Upper lobe of left lung (tissue), 4 donors: ENCODE results near the gene DLX6.

ENCODE experiments used
- POLR2A ChIP-seq, 4 donors: fragments of 450-650 bp; IDR thresholded peaks; one replicate each; pipeline ENCODE4 v1.5.1; 2016 to 2017; ENCODE audit warnings: antibody characterized with exemption in 4 of 4, mild to moderate bottlenecking in 2 of 4
- POLR2AphosphoS5 ChIP-seq, 2 donors: sonication (generic); formaldehyde crosslinking; IDR thresholded peaks; one replicate each; pipeline ENCODE4 v1.5.1; 2017; ENCODE audit warnings: antibody characterized with exemption in 2 of 2
- TF ChIP-seq, protein P1 (sequence below), 6 experiments: fragments of 450-650 bp in 4 of 6; fragments of 200-600 bp in 2 of 6; sonication (generic) in 2 of 6; IDR thresholded peaks; one replicate each; pipeline ENCODE4 v1.5.1; 2016 to 2019; ENCODE audit warnings: antibody characterized with exemption in 6 of 6

DNA sequence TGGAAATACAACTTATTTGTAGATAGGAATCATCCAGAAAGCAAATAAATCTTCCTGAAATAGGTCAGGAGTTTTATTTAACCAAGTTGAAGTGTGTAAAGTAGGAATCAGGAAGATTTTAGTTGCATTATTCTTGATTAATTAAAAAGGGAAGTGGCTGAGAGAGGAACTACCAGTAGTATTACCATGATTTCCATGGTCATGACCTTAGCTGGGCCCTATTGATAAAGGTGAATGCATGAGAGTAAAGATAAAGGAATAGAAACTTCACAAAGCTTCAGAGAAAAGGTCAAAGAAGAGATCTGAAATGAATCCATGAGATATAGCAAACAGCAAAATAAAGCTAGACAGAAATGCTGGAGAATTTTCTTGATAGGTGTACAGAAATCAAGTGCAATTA lies 46.2 kb upstream of the DLX6 start:
- TF ChIP-seq POLR2AphosphoS5 (IDR thresholded peaks at IDR 0.05) (no peak), POLR2A (IDR thresholded peaks at IDR 0.05) (no peak)
- TF ChIP-seq, protein P1, sequence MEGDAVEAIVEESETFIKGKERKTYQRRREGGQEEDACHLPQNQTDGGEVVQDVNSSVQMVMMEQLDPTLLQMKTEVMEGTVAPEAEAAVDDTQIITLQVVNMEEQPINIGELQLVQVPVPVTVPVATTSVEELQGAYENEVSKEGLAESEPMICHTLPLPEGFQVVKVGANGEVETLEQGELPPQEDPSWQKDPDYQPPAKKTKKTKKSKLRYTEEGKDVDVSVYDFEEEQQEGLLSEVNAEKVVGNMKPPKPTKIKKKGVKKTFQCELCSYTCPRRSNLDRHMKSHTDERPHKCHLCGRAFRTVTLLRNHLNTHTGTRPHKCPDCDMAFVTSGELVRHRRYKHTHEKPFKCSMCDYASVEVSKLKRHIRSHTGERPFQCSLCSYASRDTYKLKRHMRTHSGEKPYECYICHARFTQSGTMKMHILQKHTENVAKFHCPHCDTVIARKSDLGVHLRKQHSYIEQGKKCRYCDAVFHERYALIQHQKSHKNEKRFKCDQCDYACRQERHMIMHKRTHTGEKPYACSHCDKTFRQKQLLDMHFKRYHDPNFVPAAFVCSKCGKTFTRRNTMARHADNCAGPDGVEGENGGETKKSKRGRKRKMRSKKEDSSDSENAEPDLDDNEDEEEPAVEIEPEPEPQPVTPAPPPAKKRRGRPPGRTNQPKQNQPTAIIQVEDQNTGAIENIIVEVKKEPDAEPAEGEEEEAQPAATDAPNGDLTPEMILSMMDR (IDR thresholded peaks at IDR 0.05), result no peak
